Keratinocyte (primary cell): ENCODE measurements around the gene LDLRAP1.

Experiments used
- CTCF ChIP-seq, 3 experiments: IDR thresholded peaks in 1 of 3; conservative IDR thresholded peaks in 1 of 3; optimal IDR thresholded peaks in 1 of 3; 2 replicates in 2 of 3; 3 replicates in 1 of 3; pipeline versions ENCODE3 to v1.5.1; 2011; ENCODE audit warnings: low read length in 3 of 3, mild to moderate bottlenecking in 3 of 3, moderate library complexity in 2 of 3, control low read depth in 1 of 3, inconsistent platforms in 1 of 3; ENCODE audit not compliant: insufficient read depth in 2 of 3; ENCODE audit errors: extremely low read depth in 1 of 3
- EZH2 ChIP-seq: IDR thresholded peaks from one replicate; pipeline ENCODE4 v1.6.1; 2012; ENCODE audit warnings: inconsistent platforms, mild to moderate bottlenecking, low read length, moderate library complexity

- TF ChIP-seq CTCF (optimal IDR thresholded peaks at IDR 0.05 in 1 of 3, IDR thresholded peaks at IDR 0.05 in 1 of 3, conservative IDR thresholded peaks at IDR 0.05 in 1 of 3; ENCODE audit: extremely low read depth in 1 of 3, insufficient read depth in 2 of 3, low read length in 3 of 3) (peak; percentile 68 to 89 (median 80)), EZH2 (no peak)
Observed at GRCh38 chr1:25503551-25504426, 39.6 kb upstream of the LDLRAP1 start.
